B cell (primary cell): ENCODE results near the gene ADCY1.

Experiments
- EZH2 ChIP-seq: IDR thresholded peaks from 2 replicates; pipeline ENCODE4 v1.6.1; 2012; ENCODE audit warnings: borderline replicate concordance, low read depth, mild to moderate bottlenecking, moderate library complexity, low read length; ENCODE audit not compliant: insufficient read depth, poor library complexity, severe bottlenecking
- TF ChIP-seq, protein P1 (sequence below): fragments of 200-600 bp; IDR thresholded peaks from one replicate; pipeline ENCODE4 v1.8.0; 2022; ENCODE audit warnings: antibody characterized with exemption, mild to moderate bottlenecking

DNA sequence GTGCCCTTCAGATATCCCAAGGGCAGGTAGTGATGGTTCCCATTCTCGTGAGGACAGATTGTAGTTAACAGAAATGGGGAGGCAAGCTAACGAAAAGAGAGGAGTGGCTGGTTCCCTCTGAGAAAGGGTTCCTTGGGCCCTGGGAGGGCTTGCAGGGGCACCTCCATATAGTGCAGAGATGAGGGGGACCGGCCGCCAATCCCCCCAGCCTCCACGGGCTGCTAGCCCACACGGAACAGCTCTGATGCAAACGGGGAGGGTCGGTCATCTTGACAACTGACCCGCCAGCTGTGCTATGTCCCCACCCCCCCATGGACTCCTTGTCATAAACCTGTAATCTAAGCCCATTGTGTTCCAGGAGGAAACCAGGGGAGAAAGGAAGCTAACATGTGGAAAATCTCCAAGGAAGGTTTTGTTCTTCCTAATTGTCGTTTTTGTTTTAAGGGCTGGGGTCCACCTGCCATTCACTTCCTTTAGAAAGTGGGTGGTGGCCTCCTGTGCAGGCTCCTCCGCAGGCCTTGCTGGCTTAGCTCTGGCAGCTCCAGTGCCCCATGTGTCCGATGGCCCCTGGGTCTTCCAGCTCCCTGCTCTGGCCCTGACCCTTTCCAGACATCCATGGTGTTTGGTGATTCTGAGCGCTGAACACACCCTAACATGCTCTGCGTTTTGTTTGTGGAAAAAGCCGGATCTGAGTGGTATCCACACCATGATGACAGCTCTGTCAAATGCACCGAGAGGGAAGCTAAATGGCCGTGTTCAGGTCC, 15.9 kb downstream of the ADCY1 start:
- TF ChIP-seq, protein P1, sequence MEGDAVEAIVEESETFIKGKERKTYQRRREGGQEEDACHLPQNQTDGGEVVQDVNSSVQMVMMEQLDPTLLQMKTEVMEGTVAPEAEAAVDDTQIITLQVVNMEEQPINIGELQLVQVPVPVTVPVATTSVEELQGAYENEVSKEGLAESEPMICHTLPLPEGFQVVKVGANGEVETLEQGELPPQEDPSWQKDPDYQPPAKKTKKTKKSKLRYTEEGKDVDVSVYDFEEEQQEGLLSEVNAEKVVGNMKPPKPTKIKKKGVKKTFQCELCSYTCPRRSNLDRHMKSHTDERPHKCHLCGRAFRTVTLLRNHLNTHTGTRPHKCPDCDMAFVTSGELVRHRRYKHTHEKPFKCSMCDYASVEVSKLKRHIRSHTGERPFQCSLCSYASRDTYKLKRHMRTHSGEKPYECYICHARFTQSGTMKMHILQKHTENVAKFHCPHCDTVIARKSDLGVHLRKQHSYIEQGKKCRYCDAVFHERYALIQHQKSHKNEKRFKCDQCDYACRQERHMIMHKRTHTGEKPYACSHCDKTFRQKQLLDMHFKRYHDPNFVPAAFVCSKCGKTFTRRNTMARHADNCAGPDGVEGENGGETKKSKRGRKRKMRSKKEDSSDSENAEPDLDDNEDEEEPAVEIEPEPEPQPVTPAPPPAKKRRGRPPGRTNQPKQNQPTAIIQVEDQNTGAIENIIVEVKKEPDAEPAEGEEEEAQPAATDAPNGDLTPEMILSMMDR = no peak
- TF ChIP-seq EZH2 = no peak
